Neural progenitor cell (in vitro differentiated cells): ENCODE results near the gene EDNRA. TPM values are rescaled to one million over a fixed set of nuclear protein-coding genes. Genes with fewer than 3 reads are reported as not detected.

ENCODE experiments used
- DNase-seq: peaks from one replicate; pipeline ENCODE4 v3.0.0-alpha.2; 2016; ENCODE audit warnings: low spot score
- H2AFZ ChIP-seq: fragments of 200-600 bp; sonication (generic); replicated peaks from 2 replicates; pipeline ENCODE4 v1.6.1; 2016; ENCODE audit warnings: antibody characterized with exemption
- H3F3A ChIP-seq: fragments of 200-600 bp; sonication (generic); 2 replicates; pipeline ENCODE4 v1.6.1; 2016; ENCODE audit warnings: antibody characterized with exemption, low read depth
- H3K27ac ChIP-seq: fragments of 200-600 bp; sonication (generic); 2 replicates; pipeline ENCODE4 v1.5.1; 2016; ENCODE audit warnings: mild to moderate bottlenecking
- H3K27me3 ChIP-seq: fragments of 200-600 bp; sonication (generic); 2 replicates; pipeline ENCODE4 v1.6.1; 2016; ENCODE audit warnings: mild to moderate bottlenecking, moderate library complexity
- H3K36me3 ChIP-seq: fragments of 200-600 bp; sonication (generic); 2 replicates; pipeline ENCODE4 v1.5.1; 2016
- H3K4me1 ChIP-seq: fragments of 200-600 bp; sonication (generic); 2 replicates; pipeline ENCODE4 v1.6.1; 2016; ENCODE audit warnings: mixed run types
- H3K4me2 ChIP-seq: fragments of 200-600 bp; sonication (generic); 2 replicates; pipeline ENCODE4 v1.6.1; 2016
- H3K4me3 ChIP-seq: fragments of 200-600 bp; sonication (generic); 2 replicates; pipeline ENCODE4 v1.5.1; 2016
- H3K79me2 ChIP-seq: fragments of 200-600 bp; sonication (generic); 2 replicates; pipeline ENCODE4 v1.6.1; 2016; ENCODE audit warnings: low read depth
- H3K9ac ChIP-seq: fragments of 200-600 bp; sonication (generic); 2 replicates; pipeline ENCODE4 v1.6.1; 2016
- H3K9me3 ChIP-seq: fragments of 200-600 bp; sonication (generic); 2 replicates; pipeline ENCODE4 v1.5.1; 2016; ENCODE audit warnings: low read depth
- H4K20me1 ChIP-seq: fragments of 200-600 bp; sonication (generic); 2 replicates; pipeline ENCODE4 v1.6.1; 2016; ENCODE audit warnings: low read depth
- H3K27ac Mint-ChIP-seq: 3 replicates; pipeline ENCODE4 v1.8.0; 2021; ENCODE audit warnings: mixed read lengths
- H3K27me3 Mint-ChIP-seq: 2 replicates; pipeline ENCODE4 v1.8.0; 2022; ENCODE audit warnings: low read depth, mild to moderate bottlenecking, inconsistent platforms, moderate library complexity, mixed read lengths; ENCODE audit not compliant: insufficient read depth
- H3K36me3 Mint-ChIP-seq: 3 replicates; pipeline ENCODE4 v1.8.0; 2021; ENCODE audit warnings: mixed read lengths
- H3K4me1 Mint-ChIP-seq: 3 replicates; pipeline ENCODE4 v1.8.0; 2021; ENCODE audit warnings: mixed read lengths
- H3K4me3 Mint-ChIP-seq: 3 replicates; pipeline ENCODE4 v1.8.0; 2021; ENCODE audit warnings: mild to moderate bottlenecking, moderate library complexity, mixed read lengths
- H3K9me3 Mint-ChIP-seq: 3 replicates; pipeline ENCODE4 v1.8.0; 2020; ENCODE audit warnings: mixed read lengths
- EZH2 ChIP-seq: fragments of 200-600 bp; sonication (generic); IDR thresholded peaks from 2 replicates; pipeline ENCODE4 v1.6.1; 2017; ENCODE audit warnings: antibody characterized with exemption, mild to moderate bottlenecking, moderate library complexity
- EZH2phosphoT487 ChIP-seq: fragments of 200-600 bp; sonication (generic); IDR thresholded peaks from 2 replicates; pipeline ENCODE4 v1.6.1; 2017; ENCODE audit warnings: antibody characterized with exemption
- total RNA-seq: library from RNA; depleted of rRNA; stranded (reverse); fragments of >200 nt; gene quantifications from 2 replicates; pipeline ENCODE4 v1.2.3, GENCODE V29; 2015; ENCODE audit warnings: low replicate concordance
- TF ChIP-seq, protein P1 (sequence below): fragments of 200-600 bp; sonication (generic); IDR thresholded peaks from 2 replicates; pipeline ENCODE4 v1.5.1; 2017; ENCODE audit warnings: antibody characterized with exemption, mild to moderate bottlenecking

Gene EDNRA
- total RNA-seq, 1 donor from 2014 or later = 2.9 TPM

DNA sequence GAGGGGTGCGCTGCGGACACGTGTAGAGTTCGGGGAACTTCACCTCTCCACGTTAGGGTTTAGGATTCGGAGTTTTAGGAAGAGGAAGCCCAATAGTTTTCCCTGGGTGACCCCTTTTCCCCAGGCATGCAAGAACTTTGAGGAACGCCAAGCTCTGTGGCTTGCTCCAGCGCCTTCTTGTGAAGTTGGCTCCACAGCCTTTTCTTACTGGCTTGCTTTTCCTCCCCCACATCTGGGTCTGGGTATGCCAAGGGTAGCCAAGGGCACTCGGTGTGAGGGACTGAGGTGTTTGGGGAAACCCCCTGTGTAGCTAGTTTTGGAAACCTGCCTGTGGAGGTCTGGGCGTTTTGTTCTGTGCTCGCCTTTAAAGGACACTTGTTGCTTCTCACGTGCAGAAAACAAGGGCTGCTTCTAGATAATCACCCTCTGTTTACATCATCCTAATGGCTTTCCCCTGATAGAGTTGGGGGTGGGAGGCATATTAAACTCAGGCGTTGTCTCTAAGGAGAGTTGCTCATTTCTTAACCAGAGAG lies 746 bp downstream of the EDNRA start:
- Histone ChIP-seq H3K27me3 (peaks cover 46% of the 10 kb centered on the region), H3K79me2 (no peaks in the 10 kb centered on the region), H2AFZ (peak overlapping the region; percentile 99), H3K27ac (no peak overlapping the region), H3K4me2 (peak overlapping the region; percentile 96), H3K9me3 (no peaks in the 10 kb centered on the region), H3K4me1 (peaks cover 8% of the 10 kb centered on the region), H3K36me3 (no peaks in the 10 kb centered on the region), H4K20me1 (no peaks in the 10 kb centered on the region), H3F3A (no peaks in the 10 kb centered on the region), H3K4me3 (peak overlapping the region; percentile 78), H3K9ac (no peak overlapping the region)
- TF ChIP-seq EZH2phosphoT487 (no peak), EZH2 (no peak)
- TF ChIP-seq, protein P1, sequence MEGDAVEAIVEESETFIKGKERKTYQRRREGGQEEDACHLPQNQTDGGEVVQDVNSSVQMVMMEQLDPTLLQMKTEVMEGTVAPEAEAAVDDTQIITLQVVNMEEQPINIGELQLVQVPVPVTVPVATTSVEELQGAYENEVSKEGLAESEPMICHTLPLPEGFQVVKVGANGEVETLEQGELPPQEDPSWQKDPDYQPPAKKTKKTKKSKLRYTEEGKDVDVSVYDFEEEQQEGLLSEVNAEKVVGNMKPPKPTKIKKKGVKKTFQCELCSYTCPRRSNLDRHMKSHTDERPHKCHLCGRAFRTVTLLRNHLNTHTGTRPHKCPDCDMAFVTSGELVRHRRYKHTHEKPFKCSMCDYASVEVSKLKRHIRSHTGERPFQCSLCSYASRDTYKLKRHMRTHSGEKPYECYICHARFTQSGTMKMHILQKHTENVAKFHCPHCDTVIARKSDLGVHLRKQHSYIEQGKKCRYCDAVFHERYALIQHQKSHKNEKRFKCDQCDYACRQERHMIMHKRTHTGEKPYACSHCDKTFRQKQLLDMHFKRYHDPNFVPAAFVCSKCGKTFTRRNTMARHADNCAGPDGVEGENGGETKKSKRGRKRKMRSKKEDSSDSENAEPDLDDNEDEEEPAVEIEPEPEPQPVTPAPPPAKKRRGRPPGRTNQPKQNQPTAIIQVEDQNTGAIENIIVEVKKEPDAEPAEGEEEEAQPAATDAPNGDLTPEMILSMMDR = no peak
- Mint-ChIP-seq H3K36me3 (no peaks in the 10 kb centered on the region), H3K4me1 (no peaks in the 10 kb centered on the region), H3K9me3 (no peaks in the 10 kb centered on the region), H3K4me3 (peak overlapping the region; percentile 93), H3K27me3 (peaks cover 8% of the 10 kb centered on the region), H3K27ac (no peak overlapping the region)
- DNase-seq = peak; percentile 50

DNA sequence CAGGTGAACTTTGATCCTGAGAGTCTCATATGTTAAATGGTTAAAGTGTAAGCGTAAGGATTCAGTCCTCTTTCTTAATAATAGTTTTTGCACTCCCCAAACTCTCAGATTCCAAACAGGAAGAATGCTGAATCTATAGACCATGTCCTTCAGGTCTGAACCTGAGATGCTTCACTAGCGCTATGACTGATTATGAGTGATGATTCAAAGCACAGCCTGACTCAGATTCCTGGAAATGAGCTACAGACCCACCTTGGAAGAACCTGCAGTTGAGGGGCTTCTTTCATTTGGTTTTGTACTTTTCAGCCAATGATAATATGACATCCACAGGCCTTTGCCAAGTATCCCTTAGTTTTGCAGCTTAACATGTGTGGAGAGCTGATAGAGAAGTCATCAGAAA lies 1.4 kb downstream of the EDNRA start:
- H3K4me3 Mint-ChIP-seq = peak overlapping the region; percentile 93
- Histone ChIP-seq H3K27me3 (peaks cover 46% of the 10 kb centered on the region), H3K4me3 (peak overlapping the region; percentile 78), H3K9ac (no peak overlapping the region), H2AFZ (no peak overlapping the region), H3K9me3 (no peaks in the 10 kb centered on the region), H3F3A (no peaks in the 10 kb centered on the region), H3K79me2 (no peaks in the 10 kb centered on the region), H3K27ac (no peak overlapping the region), H3K4me2 (peak overlapping the region; percentile 96), H3K36me3 (no peaks in the 10 kb centered on the region), H3K4me1 (peaks cover 8% of the 10 kb centered on the region), H4K20me1 (no peaks in the 10 kb centered on the region)
- no peaks in the 10 kb centered on the region for H3K9me3 Mint-ChIP-seq
- H3K4me1 Mint-ChIP-seq = no peaks in the 10 kb centered on the region
- TF ChIP-seq, protein P1 = no peak
- TF ChIP-seq EZH2phosphoT487 (no peak), EZH2 (no peak)
- H3K36me3 Mint-ChIP-seq = no peaks in the 10 kb centered on the region
- no peak overlapping the region for H3K27ac Mint-ChIP-seq
- DNase-seq = no peak
- peaks cover 8% of the 10 kb centered on the region for H3K27me3 Mint-ChIP-seq

DNA sequence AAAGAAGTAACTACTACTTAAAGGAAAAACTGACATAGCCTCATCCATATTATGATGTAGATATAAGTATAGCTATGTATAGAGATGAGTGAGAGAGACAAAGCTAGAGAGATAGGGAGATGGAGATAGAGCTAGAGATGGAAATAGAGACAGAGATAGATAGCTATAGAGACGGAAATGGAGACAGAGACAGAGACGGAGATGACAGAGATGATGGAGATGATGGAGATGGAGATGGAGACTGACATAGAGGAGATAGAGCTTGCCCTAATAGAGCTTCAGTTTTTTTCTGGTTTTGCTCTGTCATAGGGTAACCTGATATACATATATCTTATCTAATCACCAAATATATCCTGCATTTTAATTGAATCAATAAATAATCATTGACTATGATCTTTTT lies 4.3 kb downstream of the EDNRA start:
- Histone ChIP-seq H3K9me3 (no peaks in the 10 kb centered on the region), H3K4me1 (peaks cover 8% of the 10 kb centered on the region), H3K27me3 (peaks cover 33% of the 10 kb centered on the region), H3K4me3 (no peak overlapping the region), H3K27ac (no peak overlapping the region), H3F3A (no peaks in the 10 kb centered on the region), H3K9ac (no peak overlapping the region), H3K79me2 (no peaks in the 10 kb centered on the region), H4K20me1 (no peaks in the 10 kb centered on the region), H3K36me3 (no peaks in the 10 kb centered on the region), H2AFZ (no peak overlapping the region), H3K4me2 (no peak overlapping the region)
- TF ChIP-seq, protein P1 = no peak
- no peak for TF ChIP-seq EZH2phosphoT487
- TF ChIP-seq EZH2 = no peak
- Mint-ChIP-seq H3K4me3 (no peak overlapping the region), H3K4me1 (no peaks in the 10 kb centered on the region), H3K27ac (no peak overlapping the region), H3K9me3 (no peaks in the 10 kb centered on the region), H3K27me3 (peaks cover 8% of the 10 kb centered on the region), H3K36me3 (no peaks in the 10 kb centered on the region)
- DNase-seq = no peak
